Measurements from ENCODE around the gene SCYGR3.

DNA sequence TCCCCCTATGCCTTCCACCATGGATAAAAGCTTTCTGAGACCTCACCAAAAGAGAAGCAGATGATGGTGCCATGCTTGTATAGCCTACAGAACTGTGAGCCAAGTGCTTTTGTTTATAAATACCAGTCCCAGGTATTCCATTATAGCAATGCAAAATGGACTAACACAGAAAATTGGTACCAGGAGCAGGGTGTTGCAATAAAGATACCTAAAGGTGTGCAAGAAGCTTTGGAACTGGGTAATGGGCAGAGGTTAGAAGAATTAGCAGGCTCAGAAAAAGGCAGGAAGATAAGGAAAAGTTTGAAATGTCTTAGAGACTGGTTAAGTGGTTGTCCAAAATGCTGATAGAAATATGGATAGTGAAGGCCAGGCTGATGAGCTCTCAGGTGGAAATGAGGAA, 32.3 kb downstream of the SCYGR3 start:
- TF ChIP-seq, protein P1, sequence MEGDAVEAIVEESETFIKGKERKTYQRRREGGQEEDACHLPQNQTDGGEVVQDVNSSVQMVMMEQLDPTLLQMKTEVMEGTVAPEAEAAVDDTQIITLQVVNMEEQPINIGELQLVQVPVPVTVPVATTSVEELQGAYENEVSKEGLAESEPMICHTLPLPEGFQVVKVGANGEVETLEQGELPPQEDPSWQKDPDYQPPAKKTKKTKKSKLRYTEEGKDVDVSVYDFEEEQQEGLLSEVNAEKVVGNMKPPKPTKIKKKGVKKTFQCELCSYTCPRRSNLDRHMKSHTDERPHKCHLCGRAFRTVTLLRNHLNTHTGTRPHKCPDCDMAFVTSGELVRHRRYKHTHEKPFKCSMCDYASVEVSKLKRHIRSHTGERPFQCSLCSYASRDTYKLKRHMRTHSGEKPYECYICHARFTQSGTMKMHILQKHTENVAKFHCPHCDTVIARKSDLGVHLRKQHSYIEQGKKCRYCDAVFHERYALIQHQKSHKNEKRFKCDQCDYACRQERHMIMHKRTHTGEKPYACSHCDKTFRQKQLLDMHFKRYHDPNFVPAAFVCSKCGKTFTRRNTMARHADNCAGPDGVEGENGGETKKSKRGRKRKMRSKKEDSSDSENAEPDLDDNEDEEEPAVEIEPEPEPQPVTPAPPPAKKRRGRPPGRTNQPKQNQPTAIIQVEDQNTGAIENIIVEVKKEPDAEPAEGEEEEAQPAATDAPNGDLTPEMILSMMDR (IDR thresholded peaks at IDR 0.05) = no peak
- TF ChIP-seq POLR2A (IDR thresholded peaks at IDR 0.05; ENCODE audit: low read depth) = no peak
- no peak for TF ChIP-seq POLR2AphosphoS5 (IDR thresholded peaks at IDR 0.05)
